ENCODE data around the gene POU2F3.

- TF ChIP-seq CTCF (IDR thresholded peaks at IDR 0.05) (no peak), POLR2A (IDR thresholded peaks at IDR 0.05) (no peak)
Measured at GRCh38 chr11:120281143-120281795, 41.3 kb downstream of the POU2F3 start.

Measured in body of pancreas (tissue), 4 donors.